Panc1 (cell line): ENCODE data around the gene ERGIC1. TPM values are rescaled to one million over a fixed set of nuclear protein-coding genes. Genes with fewer than 3 reads are reported as not detected.

Source experiments
- ATAC-seq: fragments of 200-7000 bp; cut with Tn5 transposase; 2 replicates; pipeline ENCODE4 v1.9.1; 2020; ENCODE audit warnings: mild to moderate bottlenecking, moderate library complexity
- BruUV-seq: library from RNA; stranded (reverse); fragments of 400-500 nt; replicated peaks from 2 replicates; lab custom pipeline; 2021; lab: Mats Ljungman, UMichigan
- CTCF ChIA-PET: fragments of 300-600 bp; sonication (Branson Sonifier 250); formaldehyde crosslinking; loops from one replicate; lab custom pipeline; 2022; ENCODE audit warnings: antibody characterized with exemption; lab: Charles Lee
- POLR2A ChIA-PET: fragments of 300-600 bp; sonication (Branson Sonifier 250); formaldehyde crosslinking; loops from one replicate; lab custom pipeline; 2022; ENCODE audit warnings: antibody characterized with exemption; lab: Charles Lee
- DNase-seq: peaks from one replicate; pipeline ENCODE4 v3.0.0-alpha.2; 2010; ENCODE audit warnings: low read depth, low spot score
- H3K27ac ChIP-seq: 2 replicates; pipeline ENCODE4 v1.5.1; 2011; ENCODE audit warnings: mild to moderate bottlenecking, low read length, inconsistent platforms
- H3K27me3 ChIP-seq: fragments of 200-500 bp; sonication (Bioruptor generic); 2 replicates; pipeline ENCODE4 v1.6.0; 2014; ENCODE audit warnings: low read length, inconsistent platforms; ENCODE audit not compliant: control insufficient read depth, insufficient read depth
- H3K36me3 ChIP-seq: fragments of 200-500 bp; sonication (Bioruptor generic); 2 replicates; pipeline ENCODE4 v1.5.1; 2014; ENCODE audit warnings: inconsistent platforms, mild to moderate bottlenecking, low read length, moderate library complexity; ENCODE audit not compliant: control insufficient read depth, insufficient read depth
- H3K4me1 ChIP-seq: 2 replicates; pipeline ENCODE4 v1.5.1; 2011; ENCODE audit warnings: inconsistent platforms, mild to moderate bottlenecking, low read length, moderate library complexity; ENCODE audit not compliant: control insufficient read depth, insufficient read depth
- H3K4me3 ChIP-seq, 2 experiments: 2 replicates each; pipeline ENCODE4 v1.5.1; 2011 to 2012; ENCODE audit warnings: low read depth in 2 of 2, low read length in 2 of 2, mild to moderate bottlenecking in 2 of 2, inconsistent platforms in 1 of 2, moderate library complexity in 1 of 2
- H3K9me3 ChIP-seq: fragments of 200-500 bp; sonication (Bioruptor generic); 2 replicates; pipeline ENCODE4 v1.5.1; 2014; ENCODE audit warnings: low read depth, mild to moderate bottlenecking, inconsistent platforms, low read length, moderate library complexity; ENCODE audit not compliant: control insufficient read depth, insufficient read depth
- POLR2AphosphoS5 ChIP-seq: IDR thresholded peaks from 2 replicates; pipeline ENCODE4 v1.6.1; 2012; ENCODE audit warnings: mild to moderate bottlenecking, low read depth, low read length, moderate library complexity
- SIN3A ChIP-seq: IDR thresholded peaks from 2 replicates; pipeline ENCODE4 v1.6.1; 2012; ENCODE audit warnings: low read depth, mild to moderate bottlenecking, low read length, moderate library complexity, borderline replicate concordance; ENCODE audit not compliant: insufficient read depth
- TCF7L2 ChIP-seq: IDR thresholded peaks from 2 replicates; pipeline ENCODE4 v1.6.1; 2011; ENCODE audit warnings: mild to moderate bottlenecking, low read depth, low read length, inconsistent platforms
- in situ Hi-C: cut with HindIII; loops from 2 replicates; pipeline ENCODE4 v1.10.0; 2016; ENCODE audit warnings: low sequenced_read_pairs, low pct_unique_long_range_greater_than_20kb
- intact Hi-C: fragments of 100-400 bp; cut with micrococcal nuclease; formaldehyde crosslinking; loops from one replicate; pipeline ENCODE4 v1.10.0; 2022; ENCODE audit not compliant: unreplicated experiment
- total RNA-seq: library from RNA; stranded (reverse); gene quantifications from one replicate; pipeline ENCODE4 v1.2.1, GENCODE V29; 2021; ENCODE audit not compliant: unreplicated experiment
- TF ChIP-seq, protein P1 (sequence below): fragments of 450-650 bp; IDR thresholded peaks from 2 replicates; pipeline ENCODE4 v1.5.1; 2017; ENCODE audit warnings: mild to moderate bottlenecking
- TF ChIP-seq, protein P2 (sequence below), 2 experiments: IDR thresholded peaks; 2 replicates each; pipeline ENCODE4 v1.6.1; 2011 to 2012; ENCODE audit warnings: low read depth in 2 of 2, control low read depth in 1 of 2, low read length in 1 of 2, mild to moderate bottlenecking in 1 of 2, moderate library complexity in 1 of 2; ENCODE audit not compliant: insufficient read depth in 1 of 2

ERGIC1 gene
- total RNA-seq, 1 experiment from 2014 or later = 206 TPM

DNA sequence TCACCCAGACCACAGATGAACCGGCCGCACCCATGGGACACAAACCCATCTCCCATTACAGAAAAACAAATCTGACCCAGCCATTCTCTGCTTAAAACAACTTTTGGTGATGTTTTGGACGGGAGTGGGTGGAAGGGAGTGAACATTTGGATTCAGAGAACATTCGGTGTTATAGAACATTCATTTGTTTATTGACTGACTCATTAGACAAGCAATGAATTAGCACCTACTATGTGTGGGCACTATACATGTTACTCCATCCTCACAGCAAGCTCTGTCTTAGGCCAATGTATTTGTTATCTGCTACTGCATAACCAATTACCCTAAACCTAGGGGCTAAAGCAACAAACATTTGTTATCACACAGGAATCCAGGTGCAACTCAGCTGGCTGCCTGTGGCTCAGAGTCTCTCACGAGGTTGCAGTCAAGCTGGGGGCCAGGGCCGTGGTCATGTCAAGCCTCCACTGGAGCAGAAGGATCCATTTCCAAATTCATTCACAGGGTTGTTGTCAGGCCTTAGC lies 5.1 kb upstream of the ERGIC1 start:
- Histone ChIP-seq H3K9me3 (peaks cover 4% of the 10 kb centered on the region; the same call in 1 of the 2 replicates), H3K27ac (peak overlapping the region; percentile 68), H3K4me3 (no peak overlapping the region), H3K36me3 (no peaks in the 10 kb centered on the region), H3K4me1 (peaks cover 35% of the 10 kb centered on the region), H3K27me3 (no peaks in the 10 kb centered on the region)
- no TSS peak for BruUV-seq
- DNase-seq = no peak
- ChIA-PET CTCF (no interaction called here), POLR2A (no interaction called here)
- TF ChIP-seq SIN3A = no peak
- TF ChIP-seq POLR2AphosphoS5 = no peak
- no peak for TF ChIP-seq TCF7L2
- TF ChIP-seq, protein P1, sequence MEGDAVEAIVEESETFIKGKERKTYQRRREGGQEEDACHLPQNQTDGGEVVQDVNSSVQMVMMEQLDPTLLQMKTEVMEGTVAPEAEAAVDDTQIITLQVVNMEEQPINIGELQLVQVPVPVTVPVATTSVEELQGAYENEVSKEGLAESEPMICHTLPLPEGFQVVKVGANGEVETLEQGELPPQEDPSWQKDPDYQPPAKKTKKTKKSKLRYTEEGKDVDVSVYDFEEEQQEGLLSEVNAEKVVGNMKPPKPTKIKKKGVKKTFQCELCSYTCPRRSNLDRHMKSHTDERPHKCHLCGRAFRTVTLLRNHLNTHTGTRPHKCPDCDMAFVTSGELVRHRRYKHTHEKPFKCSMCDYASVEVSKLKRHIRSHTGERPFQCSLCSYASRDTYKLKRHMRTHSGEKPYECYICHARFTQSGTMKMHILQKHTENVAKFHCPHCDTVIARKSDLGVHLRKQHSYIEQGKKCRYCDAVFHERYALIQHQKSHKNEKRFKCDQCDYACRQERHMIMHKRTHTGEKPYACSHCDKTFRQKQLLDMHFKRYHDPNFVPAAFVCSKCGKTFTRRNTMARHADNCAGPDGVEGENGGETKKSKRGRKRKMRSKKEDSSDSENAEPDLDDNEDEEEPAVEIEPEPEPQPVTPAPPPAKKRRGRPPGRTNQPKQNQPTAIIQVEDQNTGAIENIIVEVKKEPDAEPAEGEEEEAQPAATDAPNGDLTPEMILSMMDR = no peak
- TF ChIP-seq, protein P2, sequence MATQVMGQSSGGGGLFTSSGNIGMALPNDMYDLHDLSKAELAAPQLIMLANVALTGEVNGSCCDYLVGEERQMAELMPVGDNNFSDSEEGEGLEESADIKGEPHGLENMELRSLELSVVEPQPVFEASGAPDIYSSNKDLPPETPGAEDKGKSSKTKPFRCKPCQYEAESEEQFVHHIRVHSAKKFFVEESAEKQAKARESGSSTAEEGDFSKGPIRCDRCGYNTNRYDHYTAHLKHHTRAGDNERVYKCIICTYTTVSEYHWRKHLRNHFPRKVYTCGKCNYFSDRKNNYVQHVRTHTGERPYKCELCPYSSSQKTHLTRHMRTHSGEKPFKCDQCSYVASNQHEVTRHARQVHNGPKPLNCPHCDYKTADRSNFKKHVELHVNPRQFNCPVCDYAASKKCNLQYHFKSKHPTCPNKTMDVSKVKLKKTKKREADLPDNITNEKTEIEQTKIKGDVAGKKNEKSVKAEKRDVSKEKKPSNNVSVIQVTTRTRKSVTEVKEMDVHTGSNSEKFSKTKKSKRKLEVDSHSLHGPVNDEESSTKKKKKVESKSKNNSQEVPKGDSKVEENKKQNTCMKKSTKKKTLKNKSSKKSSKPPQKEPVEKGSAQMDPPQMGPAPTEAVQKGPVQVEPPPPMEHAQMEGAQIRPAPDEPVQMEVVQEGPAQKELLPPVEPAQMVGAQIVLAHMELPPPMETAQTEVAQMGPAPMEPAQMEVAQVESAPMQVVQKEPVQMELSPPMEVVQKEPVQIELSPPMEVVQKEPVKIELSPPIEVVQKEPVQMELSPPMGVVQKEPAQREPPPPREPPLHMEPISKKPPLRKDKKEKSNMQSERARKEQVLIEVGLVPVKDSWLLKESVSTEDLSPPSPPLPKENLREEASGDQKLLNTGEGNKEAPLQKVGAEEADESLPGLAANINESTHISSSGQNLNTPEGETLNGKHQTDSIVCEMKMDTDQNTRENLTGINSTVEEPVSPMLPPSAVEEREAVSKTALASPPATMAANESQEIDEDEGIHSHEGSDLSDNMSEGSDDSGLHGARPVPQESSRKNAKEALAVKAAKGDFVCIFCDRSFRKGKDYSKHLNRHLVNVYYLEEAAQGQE (IDR thresholded peaks at IDR 0.05; ENCODE audit: insufficient read depth in 1 of 2, low read depth in 2 of 2, low read length in 1 of 2) = no peak
- intact Hi-C loops = no loop called here
- in situ Hi-C loops = no loop called here
- no peak; the same call in 1 of the 2 replicates for ATAC-seq

DNA sequence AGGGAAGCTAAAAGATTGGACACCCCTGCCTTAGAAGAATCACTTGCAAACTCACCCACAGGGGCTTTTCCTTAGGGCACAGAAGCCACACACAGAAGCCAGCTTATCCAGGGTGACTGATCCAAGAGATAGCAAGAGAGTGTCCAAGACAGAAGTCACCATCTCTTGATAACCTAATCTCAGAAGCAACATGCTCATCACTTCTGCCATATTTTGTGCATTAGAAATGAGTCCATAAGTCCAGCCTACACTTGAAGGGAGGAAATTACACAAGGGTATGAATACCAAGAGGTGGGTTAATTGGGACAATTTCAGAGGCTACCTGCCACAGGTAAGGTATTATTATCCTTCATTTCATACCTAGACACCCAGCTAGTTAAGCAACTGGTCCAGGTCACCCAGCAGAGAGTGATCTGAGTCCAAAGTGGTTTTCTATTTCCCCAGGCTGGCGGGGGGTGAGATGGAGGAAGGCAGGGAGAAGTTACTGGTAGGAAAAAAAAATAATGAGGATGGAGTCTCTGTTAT lies 3.7 kb upstream of the ERGIC1 start:
- intact Hi-C loops (no loop called here), in situ Hi-C loops (no loop called here)
- no TSS peak for BruUV-seq
- ChIA-PET POLR2A (no interaction called here), CTCF (interaction anchor here (0.9 kb wide), 1 partner anchor 48 kb away, joined by 8 read pairs; no protein-coding TSS in a partner anchor)
- Histone ChIP-seq H3K27me3 (no peaks in the 10 kb centered on the region), H3K9me3 (peaks cover 2% of the 10 kb centered on the region; the same call in 1 of the 2 replicates), H3K36me3 (peaks cover 4% of the 10 kb centered on the region; the same call in 1 of the 2 replicates), H3K4me3 (no peak overlapping the region), H3K27ac (peak overlapping the region; percentile 75), H3K4me1 (peaks cover 35% of the 10 kb centered on the region)
- ATAC-seq = no peak
- no peak for DNase-seq
- no peak for TF ChIP-seq POLR2AphosphoS5
- TF ChIP-seq, protein P2 (IDR thresholded peaks at IDR 0.05; ENCODE audit: insufficient read depth in 1 of 2, low read depth in 2 of 2, low read length in 1 of 2) = no peak
- no peak for TF ChIP-seq SIN3A
- TF ChIP-seq TCF7L2 = no peak
- TF ChIP-seq, protein P1 = no peak
